Stimulated activated CD8-positive, alpha-beta memory T cell treated with anti-CD3 and anti-CD28 coated beads, Interleukin-7, amount 100 ng/mL, for 4 hours (primary cell): Measurements from ENCODE around the gene SLC50A1.

ENCODE experiments used
- DNase-seq, 2 donors: peaks; one replicate each; pipeline ENCODE4 v3.0.0-alpha.2; 2020; ENCODE audit warnings: low read depth in 2 of 2

Gene SLC50A1

DNA sequence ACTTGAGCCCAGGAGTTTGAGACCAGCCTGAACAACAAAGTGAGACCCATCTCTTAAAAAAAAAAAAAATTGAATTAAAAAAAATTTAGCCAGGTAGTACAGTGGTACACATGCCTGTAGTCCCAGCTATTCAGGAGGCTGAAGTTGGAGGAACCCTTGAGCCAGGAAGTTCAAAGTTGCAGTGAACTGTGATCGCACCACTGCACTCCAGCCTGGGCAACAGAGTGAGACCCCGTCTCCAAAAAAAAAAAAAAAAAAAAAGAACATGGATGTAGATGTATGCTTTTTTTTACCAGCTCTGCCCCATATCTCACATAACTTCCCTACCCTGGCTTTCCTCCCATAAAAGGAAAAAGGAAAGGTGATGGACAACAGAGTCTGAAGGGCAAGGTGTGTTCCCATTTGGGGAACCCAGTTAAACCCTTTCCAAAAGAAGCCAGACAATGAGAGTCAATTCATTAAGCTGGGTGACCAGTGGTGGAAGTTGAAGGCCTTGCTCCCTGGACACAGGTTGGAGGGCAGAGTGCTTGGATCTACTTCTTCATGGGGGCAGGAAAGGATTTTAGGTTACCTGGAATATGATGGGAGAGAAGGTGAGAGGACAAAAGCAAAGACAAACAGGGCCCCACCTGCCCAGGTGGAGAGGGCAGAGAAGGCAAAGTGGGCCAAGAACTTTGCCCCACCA lies 34.6 kb downstream of the SLC50A1 start:
- DNase-seq, result no peak

DNA sequence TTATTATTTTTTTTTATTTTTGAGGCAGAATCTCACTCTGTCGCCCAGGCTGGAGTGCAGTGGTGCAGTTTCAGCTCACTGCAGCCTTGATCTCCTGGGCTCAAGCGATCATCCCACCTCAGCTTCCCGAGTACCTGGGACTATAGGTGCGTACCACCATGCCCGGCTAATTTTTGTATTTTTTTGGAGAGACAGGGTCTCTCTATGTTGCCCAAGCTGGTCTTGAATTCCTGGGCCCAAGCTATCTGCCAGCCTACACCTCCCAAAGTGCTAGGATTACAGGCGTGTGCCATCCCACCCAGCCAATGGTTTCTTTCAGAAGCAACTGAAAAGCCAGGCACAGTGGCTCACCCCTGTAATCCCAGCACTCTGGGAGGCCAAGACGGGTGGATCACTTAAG lies 35.2 kb downstream of the SLC50A1 start:
- DNase-seq, result no peak

DNA sequence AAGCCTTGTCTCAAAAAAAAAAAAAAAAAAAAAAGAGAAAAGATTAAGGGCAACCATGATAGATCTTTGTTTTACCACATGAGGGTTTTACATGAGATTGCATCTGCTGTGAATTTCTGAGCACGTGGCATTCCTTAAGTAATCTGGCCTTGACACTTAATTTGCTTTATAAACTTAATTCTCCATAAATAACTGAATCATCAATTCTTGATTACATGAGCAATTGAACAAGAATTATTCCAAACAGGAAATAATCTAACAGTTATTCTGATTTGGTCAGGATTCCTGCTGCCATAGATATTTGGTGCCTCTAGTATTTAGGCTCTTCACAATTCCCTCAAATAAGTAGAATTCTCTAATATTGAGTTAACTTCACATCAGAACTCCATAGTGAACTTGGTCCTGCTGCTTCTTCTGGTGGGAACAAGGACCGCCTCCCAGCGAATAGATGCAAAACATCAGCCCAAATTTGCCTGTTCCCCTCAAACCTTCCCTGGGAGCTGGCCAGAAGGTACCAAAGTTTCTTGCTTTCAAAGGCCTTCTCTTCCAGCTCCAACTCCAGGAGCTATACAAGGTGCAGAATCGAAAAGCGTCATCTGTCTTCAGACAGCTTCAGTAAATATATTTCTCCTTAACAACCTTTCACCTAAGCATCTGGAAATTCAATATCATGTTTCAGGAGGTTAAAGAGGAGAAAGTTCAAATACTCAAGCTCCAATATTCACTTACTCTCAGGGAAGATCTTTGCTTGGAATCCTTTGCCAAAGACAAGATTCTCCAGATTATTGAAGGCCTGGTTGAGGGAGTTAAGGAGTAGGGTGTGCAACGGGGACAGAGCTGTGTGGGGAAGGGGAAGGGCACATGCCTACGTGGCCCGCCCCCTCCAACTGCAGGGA lies 36.4 kb downstream of the SLC50A1 start:
- DNase-seq, result no peak

DNA sequence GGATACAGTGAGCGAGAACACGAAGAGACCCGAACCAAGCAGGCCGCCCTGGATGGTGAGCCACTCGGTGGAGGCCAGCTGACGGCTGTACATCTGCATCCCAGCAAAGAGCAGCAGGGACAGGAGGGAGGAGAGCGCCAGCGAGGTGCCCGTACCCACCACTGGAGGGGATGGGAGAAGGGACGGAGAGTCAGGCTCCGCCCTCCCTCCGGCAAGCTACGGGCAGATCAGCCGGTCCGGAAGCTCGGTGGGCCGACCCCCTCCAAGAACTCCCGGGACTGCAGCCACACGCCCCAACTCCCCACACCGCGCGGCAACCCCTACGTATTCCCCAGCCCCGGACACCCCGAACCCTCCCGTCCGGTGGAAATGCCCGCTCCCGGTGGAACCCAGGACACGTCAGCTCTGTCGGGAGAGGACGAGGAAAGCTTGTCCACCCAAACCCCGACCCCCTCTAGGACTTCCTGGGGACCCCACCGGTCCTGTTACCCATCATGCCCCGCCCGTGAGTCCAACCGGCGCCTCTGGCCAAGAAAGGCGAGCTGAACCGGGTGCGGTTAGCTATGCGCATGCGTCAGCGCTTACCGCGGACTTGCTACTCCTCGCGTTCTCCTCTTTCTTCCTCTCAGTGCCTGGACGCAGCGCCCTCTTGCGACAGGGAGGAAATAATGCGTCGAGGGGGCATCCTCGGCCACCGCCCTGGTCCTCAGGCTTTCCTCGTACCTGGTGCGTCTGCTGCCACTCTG lies 37.3 kb downstream of the SLC50A1 start, which contains the start of gene KRTCAP2:
Gene KRTCAP2, minus strand, starts transcription at position 573 of the 746 bp plus-strand sequence. Its CDS starts 80 bp downstream, at position 493.
- DNase-seq, result peak; percentile 92 to 93

- DNase-seq, result peak; percentile 52 to 69
Observed at GRCh38 chr1:155173478-155174323, 38.0 kb downstream of the SLC50A1 start, which contains the start of gene TRIM46. TSS of gene TRIM46 (plus strand) at chr1:155173849. CDS start at chr1:155173967, 118 bp downstream.

GRCh38 chr1:155174324-155175280 lies 39.0 kb downstream of the SLC50A1 start:
- peak in 1 of 2 donors; percentile 41 for DNase-seq

DNA sequence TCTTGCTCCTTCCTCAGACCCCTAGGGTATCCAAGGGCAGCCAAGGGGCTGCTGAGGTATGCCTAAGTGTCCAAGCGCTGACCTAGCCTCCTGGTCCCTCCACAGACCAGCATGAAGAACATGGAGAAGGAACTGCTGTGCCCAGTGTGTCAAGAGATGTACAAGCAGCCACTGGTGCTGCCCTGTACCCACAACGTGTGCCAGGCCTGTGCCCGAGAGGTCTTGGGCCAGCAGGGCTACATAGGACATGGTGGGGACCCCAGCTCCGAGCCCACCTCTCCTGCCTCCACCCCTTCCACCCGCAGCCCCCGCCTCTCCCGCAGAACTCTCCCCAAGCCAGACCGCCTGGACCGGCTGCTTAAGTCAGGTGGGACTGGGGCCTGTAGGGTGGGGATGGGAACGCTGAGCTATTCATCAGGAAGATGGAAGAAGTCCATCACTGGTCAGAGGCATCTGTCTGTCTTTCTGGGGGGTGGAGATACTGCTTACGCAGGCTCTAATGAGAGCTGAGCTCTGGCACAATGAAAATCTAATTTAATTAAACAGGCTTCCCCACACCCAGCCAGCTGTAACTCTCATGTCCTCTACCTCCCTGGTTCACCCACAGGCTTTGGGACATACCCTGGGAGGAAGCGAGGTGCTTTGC lies 39.8 kb downstream of the SLC50A1 start:
- no peak for DNase-seq

- DNase-seq, result no peak
Observed at GRCh38 chr1:155175927-155176371, 40.3 kb downstream of the SLC50A1 start.

DNA sequence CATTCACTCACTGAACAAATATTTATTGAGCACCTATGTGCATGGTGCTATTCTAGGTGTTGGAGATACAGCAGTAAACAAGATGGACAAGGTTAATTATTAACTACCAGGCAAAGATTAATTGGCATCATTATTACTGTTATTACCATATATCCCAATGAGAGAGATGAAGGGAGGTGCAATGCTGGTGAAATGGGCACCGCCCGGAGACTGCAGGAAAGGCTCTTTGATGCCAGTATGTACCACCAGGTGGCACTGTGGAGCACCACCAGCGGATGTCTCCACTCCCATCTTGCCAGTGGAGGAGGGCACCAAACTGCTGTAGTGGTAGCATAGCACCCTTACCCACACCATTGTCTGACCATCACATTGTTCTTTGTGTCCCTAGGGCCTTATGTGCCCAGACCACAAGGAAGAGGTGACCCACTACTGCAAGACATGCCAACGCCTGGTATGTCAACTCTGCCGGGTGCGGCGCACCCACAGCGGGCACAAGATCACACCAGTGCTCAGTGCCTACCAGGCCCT lies 41.0 kb downstream of the SLC50A1 start:
- peak; percentile 69 to 75 for DNase-seq

- no peak for DNase-seq
Observed at GRCh38 chr1:155177192-155177917, 41.7 kb downstream of the SLC50A1 start.

GRCh38 chr1:155177918-155178281 lies 42.2 kb downstream of the SLC50A1 start:
- no peak for DNase-seq

DNA sequence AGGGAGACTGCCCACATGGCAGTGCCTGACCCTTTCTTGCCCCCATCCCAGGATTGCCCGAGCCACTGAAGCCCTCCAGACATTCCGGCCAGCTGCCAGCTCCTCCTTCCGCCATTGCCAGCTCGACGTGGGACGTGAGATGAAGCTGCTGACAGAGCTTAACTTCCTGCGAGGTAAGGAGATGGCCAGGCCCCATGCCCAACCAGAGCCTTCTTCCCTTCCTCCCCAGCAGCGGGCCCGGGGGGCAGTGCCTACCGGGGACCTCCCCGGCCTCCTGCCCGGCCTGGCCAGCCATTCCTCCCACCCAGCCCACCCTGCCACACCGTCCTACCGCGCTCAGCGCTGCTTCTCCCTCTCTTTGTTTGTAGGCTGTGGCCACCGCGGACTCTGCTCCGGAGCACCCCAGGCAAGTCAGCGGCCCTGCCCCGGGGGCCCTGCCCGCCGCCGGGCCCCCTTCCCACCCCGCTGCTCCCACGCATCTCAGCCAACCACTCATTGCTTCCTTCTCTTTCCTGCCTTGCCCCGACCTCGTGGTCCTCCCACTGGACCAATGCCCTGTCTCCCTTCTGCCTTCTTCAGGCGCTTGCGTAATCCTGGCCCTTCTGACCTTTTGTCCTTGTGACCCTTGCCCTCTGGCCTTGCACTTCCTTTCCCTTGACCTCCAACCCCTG lies 42.9 kb downstream of the SLC50A1 start:
- no peak for DNase-seq

DNA sequence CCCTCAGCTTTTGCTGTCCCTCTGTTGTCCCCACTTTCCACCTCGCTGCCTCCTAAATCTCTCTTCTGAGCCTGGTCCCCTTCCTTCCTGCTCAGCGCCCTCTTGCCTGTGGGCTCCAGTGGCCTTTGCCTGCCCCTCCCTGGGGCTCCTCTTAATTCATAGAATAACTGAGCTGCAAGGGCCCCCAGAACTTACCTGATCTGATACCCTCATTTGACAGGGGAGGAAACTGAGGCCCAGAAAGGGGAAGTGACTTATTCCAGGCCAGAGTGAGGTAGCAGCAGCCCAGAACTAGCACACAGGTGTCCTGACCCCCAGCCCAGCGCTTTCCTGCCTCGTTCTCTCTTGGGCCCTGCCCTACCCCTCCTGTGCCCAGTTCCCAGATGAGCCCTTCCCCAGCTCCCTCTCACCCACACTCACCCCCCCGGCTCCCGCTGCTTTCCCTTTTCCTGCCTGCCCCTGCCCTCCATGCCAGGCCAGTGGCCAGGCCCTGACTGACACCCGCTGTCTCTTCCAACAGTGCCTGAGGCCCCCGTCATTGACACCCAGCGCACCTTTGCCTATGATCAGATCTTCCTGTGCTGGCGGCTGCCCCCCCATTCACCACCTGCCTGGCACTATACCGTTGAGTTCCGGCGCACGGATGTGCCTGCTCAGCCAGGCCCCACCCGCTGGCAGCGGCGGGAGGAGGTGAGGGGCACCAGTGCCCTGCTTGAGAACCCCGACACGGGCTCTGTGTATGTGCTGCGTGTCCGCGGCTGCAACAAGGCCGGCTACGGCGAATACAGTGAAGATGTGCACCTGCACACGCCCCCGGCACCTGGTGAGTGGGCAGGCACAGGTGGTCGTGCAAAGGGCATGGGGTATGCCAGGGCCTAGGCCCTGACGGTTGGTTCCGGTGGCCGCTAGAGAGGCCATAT lies 43.7 kb downstream of the SLC50A1 start:
- DNase-seq, result no peak

- DNase-seq, result no peak
Observed at GRCh38 chr1:155181371-155182051, 45.9 kb downstream of the SLC50A1 start.

DNA sequence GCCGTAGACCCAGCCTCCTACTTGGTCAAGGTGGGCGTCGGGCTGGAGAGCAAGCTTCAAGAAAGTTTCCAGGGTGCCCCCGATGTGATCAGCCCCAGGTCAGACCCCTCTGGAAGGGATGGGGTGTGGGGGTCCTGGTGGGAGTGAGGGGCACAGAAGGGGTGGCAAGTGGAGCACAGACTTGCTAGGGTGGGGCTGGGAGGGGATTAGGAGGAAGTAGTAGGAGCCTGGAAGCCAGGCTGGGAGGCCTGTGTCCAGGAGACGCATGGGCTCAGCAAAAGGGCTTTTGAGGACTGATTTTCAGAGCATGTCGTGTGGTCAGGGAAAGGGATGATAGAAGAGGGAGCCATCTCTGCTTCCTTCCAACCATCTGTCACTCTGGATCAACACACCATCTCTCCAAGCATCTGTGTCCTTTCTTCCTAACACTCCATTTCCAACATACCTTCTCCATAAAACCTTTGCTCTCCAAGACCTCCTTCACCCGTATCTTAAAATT lies 46.4 kb downstream of the SLC50A1 start:
- DNase-seq, result no peak

DNA sequence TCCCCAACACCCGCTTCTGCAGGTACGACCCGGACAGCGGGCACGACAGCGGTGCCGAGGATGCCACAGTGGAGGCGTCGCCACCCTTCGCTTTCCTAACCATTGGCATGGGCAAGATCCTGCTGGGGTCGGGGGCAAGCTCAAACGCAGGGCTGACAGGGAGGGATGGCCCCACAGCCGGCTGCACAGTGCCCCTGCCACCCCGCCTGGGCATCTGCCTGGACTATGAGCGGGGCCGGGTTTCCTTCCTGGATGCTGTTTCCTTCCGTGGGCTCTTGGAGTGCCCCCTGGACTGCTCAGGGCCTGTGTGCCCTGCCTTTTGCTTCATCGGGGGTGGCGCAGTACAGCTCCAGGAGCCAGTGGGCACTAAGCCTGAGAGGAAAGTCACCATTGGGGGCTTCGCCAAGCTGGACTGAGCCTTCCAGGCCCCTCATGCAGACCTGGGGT lies 48.1 kb downstream of the SLC50A1 start:
- DNase-seq, result no peak
